Activated CD8-positive, alpha-beta T cell treated with anti-CD3 and anti-CD28 coated beads for 36 hours (primary cell): Measurements from ENCODE around the gene MCTP2. TPM values are rescaled to one million over a fixed set of nuclear protein-coding genes. Genes with fewer than 3 reads are reported as not detected.

ENCODE experiments used
- ATAC-seq: fragments of 200-7000 bp; cut with Tn5 transposase; one replicate; pipeline ENCODE4 v1.10.0; 2021; ENCODE audit warnings: mild to moderate bottlenecking, moderate library complexity
- CTCF ChIA-PET: fragments of 350-600 bp; sonication (Branson Sonifier 250); formaldehyde crosslinking; loops from one replicate; lab custom pipeline; 2021; ENCODE audit warnings: antibody characterized with exemption; lab: Charles Lee
- POLR2A ChIA-PET: fragments of 350-600 bp; sonication (Branson Sonifier 250); formaldehyde crosslinking; loops from one replicate; lab custom pipeline; 2021; ENCODE audit warnings: antibody characterized with exemption; lab: Charles Lee
- DNase-seq: peaks from one replicate; pipeline ENCODE4 v3.0.0-alpha.2; 2020
- H3K27ac Mint-ChIP-seq: one replicate; pipeline ENCODE4 v1.8.0; 2021; ENCODE audit warnings: mild to moderate bottlenecking, mixed read lengths
- H3K27me3 Mint-ChIP-seq: one replicate; pipeline ENCODE4 v1.8.0; 2021; ENCODE audit warnings: mixed read lengths
- H3K36me3 Mint-ChIP-seq: one replicate; pipeline ENCODE4 v1.8.0; 2021; ENCODE audit warnings: low read depth, mixed read lengths
- H3K4me1 Mint-ChIP-seq: one replicate; pipeline ENCODE4 v1.8.0; 2021; ENCODE audit warnings: low read depth, mixed read lengths
- H3K4me3 Mint-ChIP-seq: one replicate; pipeline ENCODE4 v1.8.0; 2021; ENCODE audit warnings: mild to moderate bottlenecking, moderate library complexity, mixed read lengths
- H3K9me3 Mint-ChIP-seq: one replicate; pipeline ENCODE4 v1.8.0; 2021; ENCODE audit warnings: mixed read lengths
- intact Hi-C: fragments of 100-400 bp; cut with micrococcal nuclease; formaldehyde crosslinking; loops from one replicate; pipeline ENCODE4 v1.10.0; 2022
- total RNA-seq, 2 experiments: library from RNA; stranded (reverse); gene quantifications; one replicate each; pipeline ENCODE4 v1.2.3, GENCODE V29; 2021
- TF ChIP-seq, protein P1 (sequence below): fragments of 200-600 bp; IDR thresholded peaks from one replicate; pipeline ENCODE4 v1.8.0; 2022; ENCODE audit warnings: antibody characterized with exemption, mild to moderate bottlenecking

Gene MCTP2
- total RNA-seq, 2 experiments from 2014 or later = 16.2 to 18.3 TPM

- Mint-ChIP-seq H3K27me3 (no peaks in the 10 kb centered on the region), H3K27ac (no peak overlapping the region), H3K9me3 (no peaks in the 10 kb centered on the region), H3K4me1 (no peaks in the 10 kb centered on the region), H3K4me3 (no peak overlapping the region), H3K36me3 (peaks cover 3% of the 10 kb centered on the region)
- POLR2A ChIA-PET = no interaction called here
- no peak for DNase-seq
- intact Hi-C loops = no loop called here
- ATAC-seq = no peak
- CTCF ChIA-PET = interaction anchor here (2.2 to 5.5 kb wide), 2 partner anchors 8 to 172 kb away, joined by 6 to 50 read pairs; no protein-coding TSS in a partner anchor
- TF ChIP-seq, protein P1, sequence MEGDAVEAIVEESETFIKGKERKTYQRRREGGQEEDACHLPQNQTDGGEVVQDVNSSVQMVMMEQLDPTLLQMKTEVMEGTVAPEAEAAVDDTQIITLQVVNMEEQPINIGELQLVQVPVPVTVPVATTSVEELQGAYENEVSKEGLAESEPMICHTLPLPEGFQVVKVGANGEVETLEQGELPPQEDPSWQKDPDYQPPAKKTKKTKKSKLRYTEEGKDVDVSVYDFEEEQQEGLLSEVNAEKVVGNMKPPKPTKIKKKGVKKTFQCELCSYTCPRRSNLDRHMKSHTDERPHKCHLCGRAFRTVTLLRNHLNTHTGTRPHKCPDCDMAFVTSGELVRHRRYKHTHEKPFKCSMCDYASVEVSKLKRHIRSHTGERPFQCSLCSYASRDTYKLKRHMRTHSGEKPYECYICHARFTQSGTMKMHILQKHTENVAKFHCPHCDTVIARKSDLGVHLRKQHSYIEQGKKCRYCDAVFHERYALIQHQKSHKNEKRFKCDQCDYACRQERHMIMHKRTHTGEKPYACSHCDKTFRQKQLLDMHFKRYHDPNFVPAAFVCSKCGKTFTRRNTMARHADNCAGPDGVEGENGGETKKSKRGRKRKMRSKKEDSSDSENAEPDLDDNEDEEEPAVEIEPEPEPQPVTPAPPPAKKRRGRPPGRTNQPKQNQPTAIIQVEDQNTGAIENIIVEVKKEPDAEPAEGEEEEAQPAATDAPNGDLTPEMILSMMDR = no peak
Observed at GRCh38 chr15:94335616-94336015, 104.3 kb downstream of the MCTP2 start.

- CTCF ChIA-PET = interaction anchor here (0.6 to 2.2 kb wide), 4 partner anchors 10 to 172 kb away, joined by 3 to 7 read pairs (median 4); no protein-coding TSS in a partner anchor
- TF ChIP-seq, protein P1 = no peak
- no peaks in the 10 kb centered on the region for H3K9me3 Mint-ChIP-seq
- POLR2A ChIA-PET = no interaction called here
- no peaks in the 10 kb centered on the region for H3K4me1 Mint-ChIP-seq
- intact Hi-C loops = no loop called here
- no peaks in the 10 kb centered on the region for H3K27me3 Mint-ChIP-seq
- ATAC-seq (no peak), DNase-seq (no peak)
- no peak overlapping the region for H3K27ac Mint-ChIP-seq
- H3K4me3 Mint-ChIP-seq = no peak overlapping the region
- H3K36me3 Mint-ChIP-seq = peaks cover 3% of the 10 kb centered on the region
Observed at GRCh38 chr15:94336817-94337467, 105.6 kb downstream of the MCTP2 start.

DNA sequence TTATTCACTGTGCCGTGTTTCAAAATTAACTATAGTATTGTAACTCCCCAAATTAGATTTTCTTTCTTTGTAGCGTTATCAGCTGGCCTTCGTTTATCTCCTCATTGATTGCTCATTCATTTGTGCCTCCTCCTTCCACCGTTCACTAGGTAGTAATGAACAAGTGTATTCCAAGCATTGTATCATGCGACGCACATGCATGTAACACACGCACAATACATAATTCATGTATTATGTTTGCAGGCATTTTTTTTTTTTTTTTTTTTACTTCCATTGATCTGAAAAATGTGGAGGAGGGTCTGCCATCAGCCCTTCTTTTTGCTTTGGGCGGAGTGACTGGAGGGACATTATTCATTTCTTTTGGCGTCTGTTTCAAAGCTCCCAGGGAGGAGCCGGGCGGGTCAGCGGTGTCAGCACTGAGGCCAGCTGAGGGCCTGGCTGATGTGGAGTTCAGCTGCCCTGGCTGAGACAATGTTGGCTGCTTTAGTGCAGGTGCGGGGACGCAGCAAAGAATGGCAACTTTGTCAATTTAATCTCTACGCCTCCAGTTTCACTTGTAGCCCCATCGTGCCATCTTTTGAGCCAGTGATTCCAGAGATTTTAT, 107.0 kb downstream of the MCTP2 start:
- CTCF ChIA-PET = interaction anchor here (1.0 to 1.2 kb wide), 2 partner anchors 9 to 14 kb away, joined by 3 to 7 read pairs; no protein-coding TSS in a partner anchor
- DNase-seq = no peak
- Mint-ChIP-seq H3K36me3 (peaks cover 3% of the 10 kb centered on the region), H3K27me3 (no peaks in the 10 kb centered on the region), H3K4me3 (no peak overlapping the region), H3K9me3 (no peaks in the 10 kb centered on the region), H3K4me1 (no peaks in the 10 kb centered on the region), H3K27ac (no peak overlapping the region)
- POLR2A ChIA-PET = no interaction called here
- intact Hi-C loops = no loop called here
- ATAC-seq = no peak
- TF ChIP-seq, protein P1 = no peak

DNA sequence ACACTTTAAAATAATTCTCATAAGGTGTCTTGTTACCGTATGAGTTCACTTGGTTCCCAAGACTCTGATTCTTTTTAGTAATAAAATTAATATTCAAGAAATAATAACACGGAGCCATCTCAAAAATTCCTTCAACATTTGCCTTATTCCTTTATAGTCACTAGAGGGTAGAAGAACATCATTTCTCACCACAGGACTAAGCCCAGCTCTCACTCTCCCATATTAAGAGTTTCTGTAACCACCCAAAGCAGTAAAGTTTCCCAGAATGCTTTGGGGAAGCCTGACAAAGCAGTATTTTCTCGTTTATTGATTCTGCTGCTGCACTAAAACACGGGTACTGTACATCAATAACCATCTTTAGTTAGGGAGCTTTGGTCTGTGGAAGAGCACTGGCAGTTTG, 114.9 kb downstream of the MCTP2 start:
- Mint-ChIP-seq H3K4me3 (no peak overlapping the region), H3K27ac (no peak overlapping the region), H3K4me1 (no peaks in the 10 kb centered on the region), H3K27me3 (no peaks in the 10 kb centered on the region), H3K36me3 (peaks cover 7% of the 10 kb centered on the region), H3K9me3 (no peaks in the 10 kb centered on the region)
- POLR2A ChIA-PET = no interaction called here
- CTCF ChIA-PET = interaction anchor here (0.5 to 0.9 kb wide), 2 partner anchors 9 to 182 kb away, joined by 3 read pairs; no protein-coding TSS in a partner anchor
- intact Hi-C loops = no loop called here
- TF ChIP-seq, protein P1 = no peak
- ATAC-seq (no peak), DNase-seq (no peak)

DNA sequence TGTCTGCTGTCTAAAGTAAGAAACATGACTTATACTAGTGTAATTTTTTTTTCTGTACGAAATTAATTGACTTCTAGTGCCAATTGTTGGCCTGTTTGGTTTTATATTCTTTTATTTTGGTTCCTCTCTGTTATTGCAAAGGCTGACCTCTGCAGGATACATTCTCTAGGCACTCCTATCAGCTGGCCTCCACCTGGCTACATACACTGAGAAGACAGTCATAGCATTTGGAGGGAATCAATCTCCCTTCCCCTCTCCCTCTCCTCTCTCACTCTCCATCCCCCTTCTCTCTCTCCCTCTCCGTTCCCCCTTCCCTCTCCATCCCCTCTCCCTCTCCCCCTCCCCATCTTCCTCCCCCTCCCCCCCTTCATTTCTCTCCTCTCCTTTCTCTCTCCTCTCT, 116.7 kb downstream of the MCTP2 start:
- H3K27me3 Mint-ChIP-seq = no peaks in the 10 kb centered on the region
- CTCF ChIA-PET = interaction anchor here (1.5 kb wide), 1 partner anchor 24 kb away, joined by 4 read pairs; no protein-coding TSS in a partner anchor
- intact Hi-C loops = no loop called here
- no peak for DNase-seq
- no peak overlapping the region for H3K4me3 Mint-ChIP-seq
- H3K27ac Mint-ChIP-seq = no peak overlapping the region
- H3K9me3 Mint-ChIP-seq = no peaks in the 10 kb centered on the region
- peaks cover 7% of the 10 kb centered on the region for H3K36me3 Mint-ChIP-seq
- H3K4me1 Mint-ChIP-seq = no peaks in the 10 kb centered on the region
- POLR2A ChIA-PET = no interaction called here
- ATAC-seq = no peak
- TF ChIP-seq, protein P1 = no peak
